ENCODE results near the gene ARHGEF28. TPM values are rescaled to one million over a fixed set of nuclear protein-coding genes. Genes with fewer than 3 reads are reported as not detected.

ARHGEF28 gene
- polyA plus RNA-seq, 1 donor: 16.6 TPM

DNA sequence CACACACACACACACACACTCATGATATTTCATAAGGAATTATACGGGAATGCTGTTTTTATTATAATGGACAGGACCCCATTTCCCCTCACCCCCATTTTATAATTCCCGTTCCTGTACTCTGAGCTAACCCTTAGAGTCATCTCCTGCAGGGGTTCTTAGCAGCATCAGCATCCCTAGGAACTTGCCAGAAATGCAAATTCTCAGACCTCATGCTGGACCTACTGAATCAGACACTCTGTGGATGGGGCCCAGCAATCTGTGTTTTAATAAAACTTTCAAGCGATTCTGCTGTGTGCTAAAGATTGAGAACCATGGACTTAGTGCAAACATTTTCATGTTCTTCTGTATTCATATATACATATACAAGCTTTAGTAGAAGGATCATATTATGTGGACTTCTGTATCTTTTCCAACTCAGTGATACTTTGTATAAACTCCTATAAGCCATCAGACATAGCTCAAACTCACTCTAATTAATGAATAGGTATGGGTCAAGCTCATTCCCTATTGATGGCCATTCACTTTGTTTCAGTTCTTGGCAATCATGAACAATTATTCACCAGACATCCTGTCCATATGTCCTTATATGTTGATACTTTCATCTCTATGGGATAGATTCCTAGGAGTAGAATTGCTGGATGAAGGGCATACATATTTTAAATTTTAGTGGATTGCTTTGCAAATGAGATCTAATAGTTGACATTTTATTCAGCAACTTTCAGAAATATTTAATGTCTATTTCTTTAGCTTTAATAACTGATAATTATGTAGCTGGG is 65.5 kb downstream of the ARHGEF28 start:
- DNase-seq: no peak
- no peaks in the 10 kb centered on the region for H3K27me3 ChIP-seq (ENCODE audit: control insufficient read depth, insufficient read depth, low read length)
- H3K4me1 ChIP-seq (ENCODE audit: control insufficient read depth, insufficient read depth, low read length): peaks cover 9% of the 10 kb centered on the region
- no peaks in the 10 kb centered on the region for H3K9me3 ChIP-seq (ENCODE audit: control insufficient read depth, low read depth, low read length)
- 0% methylated on average over 1 of the region's 3 CpGs for WGBS (ENCODE audit: insufficient coverage, low lambda C conversion rate)
- no peak overlapping the region for H3K27ac ChIP-seq (ENCODE audit: low read length)
- H3K4me3 ChIP-seq (ENCODE audit: low read length): no peak overlapping the region
- no peaks in the 10 kb centered on the region for H3K36me3 ChIP-seq (ENCODE audit: control insufficient read depth, insufficient read depth, low read length)

DNA sequence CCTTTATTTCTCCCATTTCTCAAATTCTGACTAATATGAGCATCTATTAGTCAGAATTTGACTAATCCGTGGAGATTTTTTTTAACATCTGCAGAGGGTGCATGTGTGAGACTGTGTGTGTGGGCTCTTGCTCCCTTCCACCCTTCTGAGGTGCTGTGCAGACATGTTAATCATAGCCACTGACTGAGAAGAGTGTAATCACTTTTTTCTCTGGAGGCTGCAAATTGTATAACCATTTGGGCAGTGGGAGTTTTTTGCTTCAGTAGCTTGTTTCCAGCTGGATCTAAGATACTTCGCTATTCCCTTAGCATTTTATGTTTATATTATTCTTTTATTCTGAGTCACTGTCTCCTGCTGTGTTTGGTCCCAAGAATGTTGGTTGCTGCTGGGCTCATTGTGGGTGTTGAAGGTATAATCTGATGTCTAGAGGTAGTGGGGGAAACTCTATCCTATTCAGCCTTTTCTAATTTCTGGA is 66.2 kb downstream of the ARHGEF28 start:
- H3K9me3 ChIP-seq (ENCODE audit: control insufficient read depth, low read depth, low read length): no peaks in the 10 kb centered on the region
- no peaks in the 10 kb centered on the region for H3K36me3 ChIP-seq (ENCODE audit: control insufficient read depth, insufficient read depth, low read length)
- DNase-seq: no peak
- peaks cover 9% of the 10 kb centered on the region for H3K4me1 ChIP-seq (ENCODE audit: control insufficient read depth, insufficient read depth, low read length)
- H3K27ac ChIP-seq (ENCODE audit: low read length): no peak overlapping the region
- no peaks in the 10 kb centered on the region for H3K27me3 ChIP-seq (ENCODE audit: control insufficient read depth, insufficient read depth, low read length)
- WGBS (ENCODE audit: insufficient coverage, low lambda C conversion rate): 100% methylated on average over 1 of the region's 2 CpGs
- H3K4me3 ChIP-seq (ENCODE audit: low read length): no peak overlapping the region

DNA sequence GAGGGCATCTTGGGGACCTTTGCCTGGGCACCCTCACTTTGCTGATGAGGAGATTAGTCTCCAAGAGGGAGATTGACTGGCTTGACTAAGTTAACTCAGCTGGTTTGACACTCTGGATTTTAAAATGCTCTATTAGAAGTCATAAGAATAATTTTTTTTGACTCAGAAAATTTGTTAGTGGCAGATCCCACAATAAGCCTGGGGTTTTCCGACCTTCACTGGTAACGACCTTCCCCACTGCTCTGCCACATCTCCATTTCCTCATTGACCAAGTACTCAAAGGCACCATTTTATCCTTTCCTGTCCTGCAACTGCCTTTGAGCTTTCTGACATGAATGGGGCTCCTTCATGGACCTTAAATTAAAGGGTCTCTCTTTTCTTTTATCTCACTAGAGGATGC is 67.0 kb downstream of the ARHGEF28 start:
- 95% methylated on average over 2 of the region's 2 CpGs for WGBS (ENCODE audit: insufficient coverage, low lambda C conversion rate)

DNA sequence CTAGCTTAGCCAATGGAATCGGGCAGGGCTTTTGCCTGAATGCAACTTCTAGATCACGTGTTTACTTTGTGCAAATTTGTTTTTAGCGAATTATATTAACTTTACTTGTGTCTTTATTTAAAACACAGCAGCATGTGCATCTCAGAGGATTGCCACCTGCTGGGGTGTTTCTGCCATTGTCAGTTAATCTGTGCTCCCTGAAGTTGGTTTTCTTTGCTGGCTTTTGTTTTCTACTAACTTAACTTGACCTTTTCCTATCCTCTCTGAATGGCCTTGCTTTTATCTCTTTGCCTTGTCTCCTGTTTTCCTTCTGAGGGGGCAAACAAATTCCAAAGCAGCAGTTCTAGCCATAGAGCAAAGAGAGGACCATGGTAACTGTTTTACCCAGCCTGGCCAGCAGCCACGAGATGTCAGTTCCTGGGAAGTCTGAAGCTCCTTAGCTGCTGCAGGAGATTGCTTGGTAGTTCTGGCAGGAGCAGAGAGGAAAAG is 67.6 kb downstream of the ARHGEF28 start:
- Histone ChIP-seq H3K36me3 (ENCODE audit: control insufficient read depth, insufficient read depth, low read length) (no peaks in the 10 kb centered on the region), H3K27ac (ENCODE audit: low read length) (peak overlapping the region; percentile 17), H3K27me3 (ENCODE audit: control insufficient read depth, insufficient read depth, low read length) (no peaks in the 10 kb centered on the region), H3K4me3 (ENCODE audit: low read length) (no peak overlapping the region), H3K4me1 (ENCODE audit: control insufficient read depth, insufficient read depth, low read length) (peaks cover 9% of the 10 kb centered on the region), H3K9me3 (ENCODE audit: control insufficient read depth, low read depth, low read length) (no peaks in the 10 kb centered on the region)
- 40% methylated on average over 1 of the region's 4 CpGs for WGBS (ENCODE audit: insufficient coverage, low lambda C conversion rate)
- peak in 1 of 2 donors; percentile 47 for DNase-seq

More for the DNA sequence above, 67.0 kb downstream of the ARHGEF28 start:
- Histone ChIP-seq H3K27me3 (ENCODE audit: control insufficient read depth, insufficient read depth, low read length) (no peaks in the 10 kb centered on the region), H3K4me3 (ENCODE audit: low read length) (no peak overlapping the region), H3K9me3 (ENCODE audit: control insufficient read depth, low read depth, low read length) (no peaks in the 10 kb centered on the region), H3K27ac (ENCODE audit: low read length) (no peak overlapping the region), H3K36me3 (ENCODE audit: control insufficient read depth, insufficient read depth, low read length) (no peaks in the 10 kb centered on the region), H3K4me1 (ENCODE audit: control insufficient read depth, insufficient read depth, low read length) (peaks cover 9% of the 10 kb centered on the region)
- DNase-seq: no peak

DNA sequence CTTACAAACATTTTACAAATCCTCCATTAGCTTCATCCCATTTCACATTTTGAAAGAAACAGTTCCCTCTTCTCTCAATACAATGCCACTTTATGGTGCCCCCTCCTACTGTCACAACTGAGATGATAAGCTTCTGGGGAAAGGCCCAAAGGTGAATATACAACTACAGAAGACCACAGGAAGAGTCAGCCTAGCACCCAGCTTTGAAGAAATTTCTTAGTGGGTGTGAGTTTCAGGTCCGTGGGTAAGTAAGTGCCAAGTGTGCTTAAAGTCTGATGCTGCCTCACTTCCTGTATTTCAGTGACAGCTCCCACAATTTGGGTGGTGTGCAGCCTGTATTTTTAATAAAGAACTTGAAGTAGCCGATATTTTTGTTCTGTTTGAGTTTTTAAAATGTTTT is 68.1 kb downstream of the ARHGEF28 start:
- H3K27me3 ChIP-seq (ENCODE audit: control insufficient read depth, insufficient read depth, low read length): no peaks in the 10 kb centered on the region
- no peak for DNase-seq
- H3K36me3 ChIP-seq (ENCODE audit: control insufficient read depth, insufficient read depth, low read length): no peaks in the 10 kb centered on the region
- peaks cover 9% of the 10 kb centered on the region for H3K4me1 ChIP-seq (ENCODE audit: control insufficient read depth, insufficient read depth, low read length)
- H3K9me3 ChIP-seq (ENCODE audit: control insufficient read depth, low read depth, low read length): no peaks in the 10 kb centered on the region
- 70% methylated on average over 2 of the region's 2 CpGs for WGBS (ENCODE audit: insufficient coverage, low lambda C conversion rate)
- H3K27ac ChIP-seq (ENCODE audit: low read length): peak overlapping the region; percentile 17
- H3K4me3 ChIP-seq (ENCODE audit: low read length): no peak overlapping the region

DNA sequence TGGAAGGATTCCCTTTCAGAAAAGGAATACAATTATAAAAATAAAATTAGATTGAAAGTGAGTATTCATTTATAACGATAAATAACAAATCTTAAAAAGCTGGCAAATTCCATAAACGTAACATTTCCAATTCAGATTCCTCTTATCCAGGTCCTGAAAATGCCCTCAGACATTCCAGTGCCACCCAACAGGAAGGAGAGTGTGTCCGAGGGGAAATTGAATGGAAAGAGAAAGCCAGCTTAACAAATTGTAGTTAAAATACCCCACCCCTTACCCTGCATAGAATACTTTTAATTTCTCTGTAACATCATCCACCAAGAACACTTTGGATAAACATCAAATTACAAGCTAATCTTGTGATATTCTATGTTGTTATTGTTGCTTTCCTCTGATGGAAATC is 72.0 kb downstream of the ARHGEF28 start:
- WGBS (ENCODE audit: insufficient coverage, low lambda C conversion rate): 95% methylated on average over 2 of the region's 3 CpGs

DNA sequence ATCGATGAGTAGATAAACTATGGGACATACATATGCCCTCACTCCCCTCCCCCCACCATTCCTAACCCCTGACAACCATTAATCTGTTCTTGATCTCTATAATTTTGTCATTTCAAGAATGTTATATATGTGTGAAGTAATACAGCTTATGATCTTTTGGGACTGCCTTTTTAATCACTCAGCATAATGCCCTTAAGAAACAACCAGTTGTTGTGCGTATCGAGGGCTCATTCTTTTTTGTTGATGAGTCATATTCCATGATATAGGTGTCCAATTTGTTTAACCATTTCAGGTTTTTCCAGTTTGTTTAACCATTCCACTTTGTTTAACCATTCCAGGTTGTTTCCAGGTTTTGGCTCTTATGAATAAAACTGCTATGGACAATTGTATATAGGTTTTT is 75.6 kb downstream of the ARHGEF28 start:
- Histone ChIP-seq H3K4me3 (ENCODE audit: low read length) (no peak overlapping the region), H3K27me3 (ENCODE audit: control insufficient read depth, insufficient read depth, low read length) (peaks cover 2% of the 10 kb centered on the region), H3K36me3 (ENCODE audit: control insufficient read depth, insufficient read depth, low read length) (no peaks in the 10 kb centered on the region), H3K4me1 (ENCODE audit: control insufficient read depth, insufficient read depth, low read length) (no peaks in the 10 kb centered on the region), H3K27ac (ENCODE audit: low read length) (no peak overlapping the region), H3K9me3 (ENCODE audit: control insufficient read depth, low read depth, low read length) (no peaks in the 10 kb centered on the region)
- no peak for DNase-seq
- no CpG with 5 or more reads among the region's 3 CpGs for WGBS (ENCODE audit: insufficient coverage, low lambda C conversion rate)

More for the DNA sequence above, 72.0 kb downstream of the ARHGEF28 start:
- Histone ChIP-seq H3K9me3 (ENCODE audit: control insufficient read depth, low read depth, low read length) (no peaks in the 10 kb centered on the region), H3K27ac (ENCODE audit: low read length) (no peak overlapping the region), H3K4me1 (ENCODE audit: control insufficient read depth, insufficient read depth, low read length) (peaks cover 9% of the 10 kb centered on the region), H3K4me3 (ENCODE audit: low read length) (no peak overlapping the region), H3K27me3 (ENCODE audit: control insufficient read depth, insufficient read depth, low read length) (no peaks in the 10 kb centered on the region), H3K36me3 (ENCODE audit: control insufficient read depth, insufficient read depth, low read length) (no peaks in the 10 kb centered on the region)
- DNase-seq: no peak

DNA sequence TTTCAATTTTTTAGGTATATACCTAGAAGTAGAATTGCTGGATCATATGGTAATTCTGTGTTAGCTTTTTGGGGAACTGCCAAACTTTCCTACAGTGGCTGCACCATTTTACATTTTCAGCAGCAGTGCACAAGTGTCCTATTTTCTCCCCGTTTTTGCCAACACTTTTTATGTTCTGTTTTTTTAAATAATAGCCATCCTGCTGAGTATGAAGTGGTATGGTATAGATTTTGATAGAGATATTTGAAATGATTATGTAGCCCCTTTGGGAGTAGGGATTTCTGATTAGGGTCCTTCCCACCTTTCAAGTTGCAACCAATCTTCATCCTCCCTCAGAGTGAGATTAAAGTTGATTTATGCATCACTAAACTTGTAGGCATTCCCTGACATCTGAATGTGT is 76.5 kb downstream of the ARHGEF28 start:
- no peaks in the 10 kb centered on the region for H3K9me3 ChIP-seq (ENCODE audit: control insufficient read depth, low read depth, low read length)
- DNase-seq: no peak
- H3K27ac ChIP-seq (ENCODE audit: low read length): no peak overlapping the region
- H3K4me1 ChIP-seq (ENCODE audit: control insufficient read depth, insufficient read depth, low read length): no peaks in the 10 kb centered on the region
- no peak overlapping the region for H3K4me3 ChIP-seq (ENCODE audit: low read length)
- no peaks in the 10 kb centered on the region for H3K36me3 ChIP-seq (ENCODE audit: control insufficient read depth, insufficient read depth, low read length)
- WGBS (ENCODE audit: insufficient coverage, low lambda C conversion rate): 80% methylated on average over 1 of the region's 1 CpG
- peaks cover 2% of the 10 kb centered on the region for H3K27me3 ChIP-seq (ENCODE audit: control insufficient read depth, insufficient read depth, low read length)

DNA sequence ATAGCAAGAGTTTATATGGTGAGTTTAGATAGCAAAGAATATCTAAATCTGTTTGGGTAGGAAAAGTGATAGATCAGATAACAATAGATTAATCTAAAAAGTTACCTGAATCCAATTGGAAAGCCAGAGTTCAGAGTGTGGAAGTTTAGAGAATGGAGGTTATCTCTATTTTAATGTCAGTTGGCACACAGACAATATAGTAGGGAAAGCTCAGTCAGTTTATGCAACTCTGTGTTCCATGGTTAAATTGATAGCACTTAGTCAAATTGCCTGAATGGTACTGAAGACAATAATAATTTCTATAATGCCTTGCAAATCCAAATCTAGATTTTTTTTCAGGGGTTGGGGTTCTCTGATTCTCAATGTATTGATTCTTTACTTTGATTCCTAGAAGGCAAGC is 77.0 kb downstream of the ARHGEF28 start:
- DNase-seq: no peak
- no peak overlapping the region for H3K4me3 ChIP-seq (ENCODE audit: low read length)
- H3K27me3 ChIP-seq (ENCODE audit: control insufficient read depth, insufficient read depth, low read length): peaks cover 2% of the 10 kb centered on the region
- H3K27ac ChIP-seq (ENCODE audit: low read length): no peak overlapping the region
- no peaks in the 10 kb centered on the region for H3K36me3 ChIP-seq (ENCODE audit: control insufficient read depth, insufficient read depth, low read length)
- H3K4me1 ChIP-seq (ENCODE audit: control insufficient read depth, insufficient read depth, low read length): no peaks in the 10 kb centered on the region
- H3K9me3 ChIP-seq (ENCODE audit: control insufficient read depth, low read depth, low read length): no peaks in the 10 kb centered on the region

DNA sequence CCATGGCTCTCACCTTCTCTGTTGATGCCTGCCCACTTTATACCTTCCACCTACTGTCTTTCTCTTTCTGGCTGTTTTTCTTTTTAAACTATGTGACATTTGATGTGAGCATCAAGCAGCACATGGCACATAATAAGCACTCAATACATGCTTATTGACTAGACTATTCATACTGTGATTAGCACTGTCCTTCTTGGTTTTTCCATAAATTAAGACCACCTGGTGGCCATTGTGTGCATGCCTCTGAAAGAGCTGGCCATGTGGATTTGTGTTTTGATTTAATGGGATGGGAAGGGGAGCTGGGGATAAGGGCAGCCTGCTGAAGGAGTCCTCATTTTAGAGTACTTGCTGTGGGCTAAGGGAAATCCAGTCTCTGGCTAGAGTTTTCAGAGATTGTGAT is 79.4 kb downstream of the ARHGEF28 start:
- Histone ChIP-seq H3K9me3 (ENCODE audit: control insufficient read depth, low read depth, low read length) (no peaks in the 10 kb centered on the region), H3K36me3 (ENCODE audit: control insufficient read depth, insufficient read depth, low read length) (no peaks in the 10 kb centered on the region), H3K27ac (ENCODE audit: low read length) (no peak overlapping the region), H3K4me1 (ENCODE audit: control insufficient read depth, insufficient read depth, low read length) (no peaks in the 10 kb centered on the region), H3K4me3 (ENCODE audit: low read length) (no peak overlapping the region), H3K27me3 (ENCODE audit: control insufficient read depth, insufficient read depth, low read length) (peaks cover 2% of the 10 kb centered on the region)
- no peak for DNase-seq

DNA sequence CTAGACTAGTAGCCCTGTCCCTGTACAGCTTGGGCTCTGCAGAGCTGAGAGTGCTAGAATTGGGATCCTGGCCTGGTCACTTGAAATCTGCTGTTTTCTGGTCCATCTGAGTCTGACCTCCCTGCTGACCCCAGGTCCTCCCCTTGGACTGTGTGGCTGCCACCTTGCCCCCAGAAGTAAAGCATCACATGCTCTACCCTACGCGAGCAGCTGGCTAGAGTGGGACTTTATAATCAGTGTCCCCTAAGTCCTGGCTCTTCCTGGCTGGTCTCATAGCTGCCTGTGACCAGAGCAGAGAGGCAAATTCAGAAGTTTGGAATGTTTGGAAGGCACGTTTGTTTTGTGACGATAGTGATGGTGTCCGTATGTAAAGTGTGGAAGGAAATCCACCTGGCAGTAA is 81.0 kb downstream of the ARHGEF28 start:
- Histone ChIP-seq H3K9me3 (ENCODE audit: control insufficient read depth, low read depth, low read length) (no peaks in the 10 kb centered on the region), H3K4me3 (ENCODE audit: low read length) (no peak overlapping the region), H3K27ac (ENCODE audit: low read length) (no peak overlapping the region), H3K36me3 (ENCODE audit: control insufficient read depth, insufficient read depth, low read length) (no peaks in the 10 kb centered on the region), H3K27me3 (ENCODE audit: control insufficient read depth, insufficient read depth, low read length) (peaks cover 2% of the 10 kb centered on the region), H3K4me1 (ENCODE audit: control insufficient read depth, insufficient read depth, low read length) (no peaks in the 10 kb centered on the region)
- WGBS (ENCODE audit: insufficient coverage, low lambda C conversion rate): no CpG with 5 or more reads among the region's 5 CpGs
- no peak for DNase-seq
